Heart left ventricle (tissue), 16 donors: Measurements from ENCODE around the gene ALDH3B2. TPM values are rescaled to one million over a fixed set of nuclear protein-coding genes. Genes with fewer than 3 reads are reported as not detected.

ENCODE experiments used
- ATAC-seq, 4 donors: fragments of 200-7000 bp; cut with Tn5 transposase; one replicate each; pipeline ENCODE4 v1.9.1; 2020 to 2022; ENCODE audit warnings: moderate library complexity in 4 of 4, mild to moderate bottlenecking in 3 of 4, moderate number of reproducible peaks in 1 of 4
- DNase-seq, 5 donors: peaks; one replicate each; pipeline ENCODE4 v3.0.0-alpha.2; 2020
- H3K27ac ChIP-seq, 12 donors: fragments of 200-600 bp; sonication (generic) in 4 of 12; one replicate each; pipeline versions ENCODE4 v1.5.0 to v1.8.0; 2016 to 2022; ENCODE audit warnings: mild to moderate bottlenecking in 2 of 12
- H3K27me3 ChIP-seq, 9 donors: fragments of 200-600 bp; sonication (generic) in 2 of 9; one replicate each; pipeline versions ENCODE4 v1.5.1 to v1.8.0; 2016 to 2022; ENCODE audit warnings: mild to moderate bottlenecking in 3 of 9
- H3K36me3 ChIP-seq, 9 donors: fragments of 200-600 bp; sonication (generic) in 2 of 9; one replicate each; pipeline versions ENCODE4 v1.5.0 to v1.8.0; 2018 to 2022; ENCODE audit warnings: mild to moderate bottlenecking in 2 of 9
- H3K4me1 ChIP-seq, 12 donors: fragments of 200-600 bp; sonication (generic) in 4 of 12; one replicate each; pipeline versions ENCODE4 v1.5.0 to v1.8.0; 2016 to 2022; ENCODE audit warnings: mild to moderate bottlenecking in 3 of 12
- H3K4me3 ChIP-seq, 12 donors: fragments of 200-600 bp; sonication (generic) in 4 of 12; one replicate each; pipeline versions ENCODE4 v1.5.0 to v1.8.0; 2017 to 2022; ENCODE audit warnings: mild to moderate bottlenecking in 9 of 12, moderate library complexity in 4 of 12
- H3K9me3 ChIP-seq, 12 donors: fragments of 200-600 bp; sonication (generic) in 4 of 12; one replicate each; pipeline versions ENCODE4 v1.5.0 to v1.8.0; 2016 to 2022; ENCODE audit warnings: mild to moderate bottlenecking in 1 of 12
- POLR2A ChIP-seq, 2 donors: fragments of 450-650 bp; IDR thresholded peaks; one replicate each; pipeline ENCODE4 v1.6.1; 2017; ENCODE audit warnings: antibody characterized with exemption in 2 of 2, mild to moderate bottlenecking in 2 of 2, moderate library complexity in 2 of 2
- WGBS, 4 donors: extraction: QIAGEN DNeasy Blood & Tissue Kit in 2 of 4; methylation state at CpG; one replicate each; pipeline versions ENCODE4 v1.1.5 to v1.1.7; 2013 to 2018; 5-methylcytosine and 5-hydroxymethylcytosine counted together
- intact Hi-C, 10 donors: fragments of 100-400 bp; cut with DNase I; formaldehyde crosslinking; loops; one replicate each; pipeline versions ENCODE4 v1.11.1 to v1.14.2; 2022
- polyA plus RNA-seq, 2 donors: library from polyadenylated mRNA; stranded (reverse); fragments of 200-250 nt; gene quantifications; one replicate each; pipeline ENCODE4 v1.2.3, GENCODE V29; 2013
- total RNA-seq, 9 donors: library from RNA; depleted of rRNA in 2 of 9; stranded (reverse); fragments of >200 nt in 2 of 9; fragmentation: NEBNext Ultra II Directional in 3 of 9; extraction: Animal tissue kit (Norgen Biotek cat#: 25700) in 3 of 9; gene quantifications; one replicate each; pipeline versions ENCODE4 v1.1.0 to v1.2.4, GENCODE V29; 2016 to 2023
- TF ChIP-seq, protein P1 (sequence below), 12 donors: fragments of 200-600 bp; sonication (generic) in 4 of 12; IDR thresholded peaks; one replicate each; pipeline versions ENCODE4 v1.5.0 to v1.8.0; 2018 to 2022; ENCODE audit warnings: antibody characterized with exemption in 12 of 12, mild to moderate bottlenecking in 5 of 12
- donor health status: ischemic (EF 13 %, LVEDD 7.1; RV severe dilation, severe dysfunction).
- donor health status: healthy with polysubstance abuse.
- donor health status: DM: no; HTN: yes; CAD: no.
- donor health status: DM: no; HTN: no; CAD: no.
- donor health status: ischemic (EF 25% LVEDD 6.9; RV normal size, moderate dysfunction).
- donor health status: ischemic (EF 25% LVEDD 5.7; RV mildly dilated, moderate dysfunction).
- donor health status: healthy.
- donor health status: DM: yes; HTN: yes; CAD: no.
- donor health status: ischemic (EF 35%, LVEDD 5.7; RV mildly dilated, moderate dysfunction).
- donor health status: nonischemic (EF 11% LVEDD 7.7; RV severe dilation, severe dysfunction).
- donor health status: DM: yes; HTN: yes; CAD: no.
- donor health status: PGD.
- donor health status: ischemic (EF 29% LVEDD 5.4; RV normal size, mild dysfunction).
- donor health status: nonischemic (EF 23%, LVEDD 6.1; RV moderate dilation, normal function).

ALDH3B2 gene
- total and polyA plus RNA-seq, 11 donors = not detected

GRCh38 chr11:67648140-67648795 lies 26.2 kb downstream of the ALDH3B2 start:
- ATAC-seq (no peak), DNase-seq (peak in 1 of 5 donors; percentile 21)
- Histone ChIP-seq H3K36me3 (no peaks in the 10 kb centered on the region), H3K9me3 (peaks cover 0 to 6% (median 0%) of the 10 kb centered on the region in 12 donors), H3K27ac (no peak overlapping the region), H3K4me3 (no peak overlapping the region), H3K4me1 (peaks cover 0 to 20% (median 0%) of the 10 kb centered on the region in 12 donors), H3K27me3 (peaks cover 0 to 27% (median 3%) of the 10 kb centered on the region in 9 donors)
- WGBS, 4 donors = 43 to 73% (median 68%) methylated on average over 4 to 12 of the region's 12 CpGs
- TF ChIP-seq, protein P1, sequence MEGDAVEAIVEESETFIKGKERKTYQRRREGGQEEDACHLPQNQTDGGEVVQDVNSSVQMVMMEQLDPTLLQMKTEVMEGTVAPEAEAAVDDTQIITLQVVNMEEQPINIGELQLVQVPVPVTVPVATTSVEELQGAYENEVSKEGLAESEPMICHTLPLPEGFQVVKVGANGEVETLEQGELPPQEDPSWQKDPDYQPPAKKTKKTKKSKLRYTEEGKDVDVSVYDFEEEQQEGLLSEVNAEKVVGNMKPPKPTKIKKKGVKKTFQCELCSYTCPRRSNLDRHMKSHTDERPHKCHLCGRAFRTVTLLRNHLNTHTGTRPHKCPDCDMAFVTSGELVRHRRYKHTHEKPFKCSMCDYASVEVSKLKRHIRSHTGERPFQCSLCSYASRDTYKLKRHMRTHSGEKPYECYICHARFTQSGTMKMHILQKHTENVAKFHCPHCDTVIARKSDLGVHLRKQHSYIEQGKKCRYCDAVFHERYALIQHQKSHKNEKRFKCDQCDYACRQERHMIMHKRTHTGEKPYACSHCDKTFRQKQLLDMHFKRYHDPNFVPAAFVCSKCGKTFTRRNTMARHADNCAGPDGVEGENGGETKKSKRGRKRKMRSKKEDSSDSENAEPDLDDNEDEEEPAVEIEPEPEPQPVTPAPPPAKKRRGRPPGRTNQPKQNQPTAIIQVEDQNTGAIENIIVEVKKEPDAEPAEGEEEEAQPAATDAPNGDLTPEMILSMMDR (IDR thresholded peaks at IDR 0.05) = no peak
- no peak for TF ChIP-seq POLR2A (IDR thresholded peaks at IDR 0.05)
- intact Hi-C loops = no loop called here

GRCh38 chr11:67647471-67647870 lies 27.0 kb downstream of the ALDH3B2 start:
- DNase-seq (no peak), ATAC-seq (no peak)
- Histone ChIP-seq H3K27ac (no peak overlapping the region), H3K27me3 (peaks cover 0 to 27% (median 3%) of the 10 kb centered on the region in 9 donors), H3K36me3 (no peaks in the 10 kb centered on the region), H3K4me1 (peaks cover 0 to 20% (median 0%) of the 10 kb centered on the region in 12 donors), H3K9me3 (peaks cover 0 to 6% (median 0%) of the 10 kb centered on the region in 12 donors), H3K4me3 (no peak overlapping the region)
- 77 to 88% (median 81%) methylated on average over 6 to 15 of the region's 15 CpGs for WGBS, 4 donors
- TF ChIP-seq POLR2A (IDR thresholded peaks at IDR 0.05) = no peak
- TF ChIP-seq, protein P1 (IDR thresholded peaks at IDR 0.05) = no peak
- intact Hi-C loops = no loop called here

DNA sequence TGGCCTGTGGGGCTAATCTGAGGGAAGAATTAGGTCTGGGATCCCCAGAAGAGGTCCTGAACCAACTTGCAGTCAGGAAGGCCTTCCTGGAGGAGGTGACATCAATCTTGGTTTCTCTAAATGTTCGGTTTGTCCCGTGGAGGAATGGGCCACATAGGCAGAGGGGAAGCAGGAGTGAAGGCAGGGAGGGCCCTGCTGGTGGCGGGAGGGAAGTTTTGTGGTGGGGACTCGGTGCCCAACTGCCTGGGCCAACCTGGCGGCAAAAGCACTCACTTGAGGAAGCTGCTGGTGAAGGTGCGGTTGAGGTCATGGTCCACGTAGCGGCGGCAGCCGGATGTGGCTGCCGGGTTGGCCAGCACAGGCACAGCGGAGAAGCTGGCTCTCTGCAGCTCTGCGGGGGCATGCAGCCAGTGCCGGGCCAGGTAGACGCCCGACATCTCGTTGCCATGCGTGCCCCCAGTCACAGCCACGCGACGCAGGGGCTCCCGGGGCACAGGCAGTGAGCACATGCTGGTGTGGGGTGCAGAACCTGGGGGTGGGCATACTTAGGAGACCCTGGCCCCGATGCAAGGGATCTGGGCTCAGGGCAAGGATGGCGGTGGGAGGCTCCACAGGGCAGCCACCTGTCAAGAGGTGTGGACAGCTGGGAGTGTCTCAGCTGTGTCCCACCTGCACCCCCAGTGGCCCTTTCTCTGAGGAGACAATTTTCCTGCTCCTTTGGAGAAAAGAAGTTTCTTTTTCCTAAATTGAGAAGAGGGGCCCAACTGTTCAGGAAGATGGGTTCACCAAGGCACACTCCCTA lies 27.7 kb downstream of the ALDH3B2 start:
- WGBS, 4 donors = 75 to 84% (median 80%) methylated on average over 12 to 24 of the region's 24 CpGs
- Histone ChIP-seq H3K9me3 (peaks cover 0 to 6% (median 0%) of the 10 kb centered on the region in 12 donors), H3K27ac (no peak overlapping the region), H3K4me3 (no peak overlapping the region), H3K27me3 (peaks cover 0 to 27% (median 3%) of the 10 kb centered on the region in 9 donors), H3K36me3 (no peaks in the 10 kb centered on the region), H3K4me1 (peaks cover 0 to 20% (median 0%) of the 10 kb centered on the region in 12 donors)
- intact Hi-C loops = no loop called here
- TF ChIP-seq, protein P1 (IDR thresholded peaks at IDR 0.05) = no peak
- TF ChIP-seq POLR2A (IDR thresholded peaks at IDR 0.05) = no peak
- no peak for ATAC-seq
- peak in 1 of 5 donors; percentile 60 for DNase-seq
